Mononuclear cell (primary cell): ENCODE results near the gene PLEKHG5. TPM values are rescaled to one million over a fixed set of nuclear protein-coding genes. Genes with fewer than 3 reads are reported as not detected.
"Not testable (repeated sequence)": the region's sequence is repeated elsewhere in the genome, so short reads cannot be mapped to it uniquely, and the experiment has no call there.

Source experiments
- H3K27me3 ChIP-seq: 2 replicates; pipeline ENCODE4 v1.6.0; 2011; ENCODE audit warnings: low read length, control low read depth; ENCODE audit not compliant: insufficient read depth
- H3K4me1 ChIP-seq: 2 replicates; pipeline ENCODE4 v1.5.1; 2011; ENCODE audit warnings: mild to moderate bottlenecking, low read length, control low read depth; ENCODE audit not compliant: insufficient read depth
- H3K4me3 ChIP-seq: 2 replicates; pipeline ENCODE4 v1.5.1; 2011; ENCODE audit warnings: mild to moderate bottlenecking, low read length, moderate library complexity
- H3K9me3 ChIP-seq: 2 replicates; pipeline ENCODE4 v1.5.1; 2011; ENCODE audit warnings: low read depth, mild to moderate bottlenecking, control low read depth, low read length
- total RNA-seq: library from RNA; depleted of rRNA; stranded (reverse); fragments of >200 nt; gene quantifications from one replicate; pipeline ENCODE4 v1.2.3, GENCODE V29; 2012

The PLEKHG5 gene
- total RNA-seq, 1 donor = 2.1 TPM

DNA sequence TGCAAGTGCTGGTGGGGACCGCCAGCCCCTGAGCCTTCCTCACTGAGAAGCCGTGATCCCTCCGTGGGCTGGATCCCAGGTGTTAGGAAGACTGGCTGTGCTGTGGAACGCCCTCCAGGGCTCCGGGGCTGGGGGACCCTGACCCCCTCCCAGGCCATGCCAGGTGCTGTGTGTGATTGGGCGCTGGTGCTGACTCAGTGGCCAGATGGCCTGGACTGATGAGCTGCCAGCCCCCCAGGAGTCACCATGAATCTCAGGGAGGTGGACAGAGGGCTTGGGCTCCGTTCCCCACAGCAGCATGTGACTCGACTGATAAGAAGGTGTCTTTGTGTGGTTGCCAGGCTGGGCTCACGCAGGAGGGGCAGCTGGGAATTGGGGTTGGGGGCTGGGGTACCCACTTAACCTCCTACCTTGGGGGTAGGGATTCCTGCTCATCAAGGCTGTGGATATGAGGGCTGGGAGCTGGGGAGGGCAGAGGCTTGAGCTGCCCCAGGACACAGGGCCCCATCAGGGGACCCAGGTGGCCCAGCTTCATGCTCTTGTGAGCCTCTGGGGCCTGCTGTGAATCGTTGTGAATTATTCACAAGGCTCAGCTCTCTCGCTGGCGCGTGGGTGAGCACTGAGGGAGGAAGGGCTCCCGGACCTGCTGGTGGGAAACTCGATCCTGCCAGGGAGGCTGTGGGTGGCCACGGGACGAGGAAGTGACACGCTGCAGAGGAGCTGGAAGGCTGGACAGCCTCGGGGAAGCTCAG, 61.6 kb downstream of the PLEKHG5 start:
- not testable (repeated sequence) for H3K9me3 ChIP-seq, H3K4me3 ChIP-seq, H3K4me1 ChIP-seq
- peaks cover 12% of the 10 kb centered on the region for H3K27me3 ChIP-seq

DNA sequence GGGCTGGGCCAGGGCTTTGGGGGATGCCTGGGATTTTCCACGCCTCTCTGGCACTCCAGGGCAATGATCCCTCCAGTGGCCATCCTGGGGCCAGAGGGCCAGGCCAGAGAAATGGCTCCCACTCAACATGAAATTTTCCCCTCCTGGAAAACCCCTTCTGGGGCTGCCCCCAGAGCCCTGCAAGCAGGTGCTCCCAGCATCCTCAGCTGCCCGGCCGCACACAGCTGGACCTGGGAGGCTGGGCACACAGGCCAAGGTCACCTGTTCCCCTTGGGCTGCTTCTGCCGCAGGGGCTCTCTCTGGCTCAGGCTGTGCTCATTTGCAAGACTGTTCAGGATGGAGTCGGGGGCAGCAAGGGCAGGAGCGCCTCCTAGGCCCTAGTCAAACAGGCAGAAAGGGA, 63.0 kb downstream of the PLEKHG5 start:
- H3K9me3 ChIP-seq, H3K4me3 ChIP-seq, H3K4me1 ChIP-seq: not testable (repeated sequence)
- H3K27me3 ChIP-seq = peaks cover 22% of the 10 kb centered on the region

DNA sequence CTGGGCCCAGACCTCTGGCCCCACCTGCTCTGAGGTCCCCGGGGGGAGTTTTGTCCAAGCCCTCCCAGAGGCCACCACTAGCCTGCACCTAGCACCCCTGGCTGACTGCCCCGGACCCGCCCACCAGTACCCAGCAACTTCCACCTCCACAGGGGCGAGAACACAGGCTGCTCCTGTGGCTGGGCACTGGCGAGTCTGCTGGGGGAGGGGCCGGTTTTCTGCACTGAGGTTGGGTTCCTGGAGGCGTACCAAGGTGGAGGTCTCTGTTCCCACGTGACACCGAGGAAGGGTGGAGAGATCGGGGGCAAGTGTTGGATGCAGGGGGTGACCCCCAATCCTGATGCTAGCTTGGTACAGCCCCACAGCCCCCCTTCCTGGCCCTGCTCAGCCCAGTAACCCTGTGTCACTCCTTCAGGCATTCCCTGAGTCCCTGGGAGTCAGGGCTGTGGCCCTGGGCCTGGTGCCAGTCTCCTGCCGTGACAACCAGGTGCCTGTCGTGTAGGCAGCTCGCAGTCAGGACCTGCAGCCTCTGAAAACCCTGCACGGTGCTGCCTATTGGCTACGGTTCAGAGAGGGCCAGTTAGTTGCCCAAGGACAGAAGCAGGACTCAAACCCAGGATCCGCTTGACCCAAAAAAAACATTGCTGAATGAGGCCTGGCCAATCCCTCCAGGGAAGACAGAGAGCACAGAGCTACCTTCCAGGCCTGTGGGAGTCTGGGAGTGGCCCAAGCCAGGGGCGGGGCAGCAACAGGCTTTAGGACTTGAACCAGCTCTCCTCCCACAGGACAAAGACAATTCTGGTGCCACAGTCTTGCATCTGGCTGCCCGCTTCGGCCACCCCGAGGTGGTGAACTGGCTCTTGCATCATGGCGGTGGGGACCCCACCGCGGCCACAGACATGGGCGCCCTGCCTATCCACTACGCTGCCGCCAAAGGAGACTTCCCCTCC, 63.8 kb downstream of the PLEKHG5 start:
- peaks cover 29% of the 10 kb centered on the region for H3K27me3 ChIP-seq
- H3K9me3 ChIP-seq = no peaks in the 10 kb centered on the region
- H3K4me3 ChIP-seq = no peak overlapping the region
- H3K4me1 ChIP-seq = peaks cover 10% of the 10 kb centered on the region

DNA sequence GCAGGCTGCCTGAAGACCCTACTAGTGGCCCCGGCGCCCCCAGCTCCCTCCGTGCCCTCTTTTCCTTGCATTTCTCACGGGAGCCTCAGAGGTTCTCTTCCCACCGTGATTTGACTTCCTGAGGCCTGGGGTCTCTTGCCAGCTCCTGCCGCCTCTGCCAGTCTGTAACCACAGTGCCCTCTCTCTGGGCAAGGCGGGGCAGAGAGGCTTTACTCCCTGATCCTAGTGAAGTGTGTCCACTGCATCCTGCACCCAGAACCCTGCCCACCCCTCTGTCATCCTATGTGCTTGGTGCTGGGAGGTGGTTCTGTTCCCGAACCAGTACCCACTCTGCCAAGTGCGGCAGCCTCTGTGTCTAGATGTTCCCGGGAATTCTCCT, 64.5 kb downstream of the PLEKHG5 start:
- H3K9me3 ChIP-seq = no peaks in the 10 kb centered on the region
- no peak overlapping the region for H3K4me3 ChIP-seq
- H3K4me1 ChIP-seq = peaks cover 10% of the 10 kb centered on the region
- peaks cover 31% of the 10 kb centered on the region for H3K27me3 ChIP-seq

DNA sequence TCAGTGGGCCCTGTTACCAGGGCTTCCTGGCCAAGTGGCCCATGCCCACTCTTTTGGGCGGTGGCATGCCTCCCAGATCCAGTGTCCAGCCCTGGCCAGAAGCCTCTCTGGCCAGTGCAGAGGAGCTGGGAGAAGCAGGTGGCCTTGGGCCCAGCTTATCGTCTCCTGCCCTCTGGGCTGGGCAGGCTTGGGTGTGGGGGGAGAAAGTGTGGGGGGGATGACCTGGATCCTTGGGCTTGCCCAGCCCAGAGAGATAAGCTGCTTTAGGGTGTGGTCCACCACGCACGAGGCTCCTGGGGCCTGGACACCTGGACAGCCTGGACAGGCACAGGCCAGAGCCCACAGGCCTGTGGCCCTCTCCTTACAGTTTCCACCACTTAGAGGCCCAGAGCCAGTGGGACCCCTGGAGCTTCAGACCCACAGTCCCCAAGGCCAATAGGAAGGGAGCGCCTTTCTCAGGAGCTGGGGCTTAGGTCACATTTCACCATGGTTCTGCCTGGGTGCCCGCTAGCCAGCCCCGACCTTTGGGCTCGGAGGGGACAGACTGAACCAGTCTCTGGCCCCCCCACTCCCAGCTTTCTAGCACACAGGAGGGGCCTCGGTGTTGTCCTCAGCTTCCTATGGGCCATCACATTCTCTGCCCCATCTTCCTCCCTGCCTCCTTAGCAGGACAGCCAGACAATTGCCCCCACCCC, 65.0 kb downstream of the PLEKHG5 start:
- Histone ChIP-seq H3K9me3 (no peaks in the 10 kb centered on the region), H3K27me3 (peaks cover 33% of the 10 kb centered on the region), H3K4me3 (no peak overlapping the region), H3K4me1 (peaks cover 10% of the 10 kb centered on the region)

DNA sequence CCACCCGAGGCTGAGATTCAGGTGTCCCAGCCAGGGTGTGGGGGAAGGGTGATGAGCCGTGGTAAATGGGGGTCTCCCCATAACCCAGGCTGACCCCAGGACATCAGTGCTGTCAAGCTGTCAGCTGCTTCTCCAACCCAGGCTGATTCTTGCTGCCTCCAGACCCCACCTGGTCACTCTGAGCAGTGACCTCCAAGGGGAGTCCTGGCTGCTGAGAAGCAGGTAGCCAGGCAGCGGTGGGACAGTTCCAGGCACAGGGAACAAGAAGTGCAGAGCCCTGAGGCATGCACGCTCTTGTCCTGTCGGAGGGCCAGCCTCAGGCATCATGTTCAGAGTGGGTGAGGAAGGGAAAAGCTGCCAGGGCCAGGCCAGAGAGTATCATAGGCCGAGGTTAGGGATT, 65.8 kb downstream of the PLEKHG5 start:
- Histone ChIP-seq H3K9me3 (no peaks in the 10 kb centered on the region), H3K27me3 (peaks cover 41% of the 10 kb centered on the region), H3K4me1 (peaks cover 10% of the 10 kb centered on the region), H3K4me3 (no peak overlapping the region)

DNA sequence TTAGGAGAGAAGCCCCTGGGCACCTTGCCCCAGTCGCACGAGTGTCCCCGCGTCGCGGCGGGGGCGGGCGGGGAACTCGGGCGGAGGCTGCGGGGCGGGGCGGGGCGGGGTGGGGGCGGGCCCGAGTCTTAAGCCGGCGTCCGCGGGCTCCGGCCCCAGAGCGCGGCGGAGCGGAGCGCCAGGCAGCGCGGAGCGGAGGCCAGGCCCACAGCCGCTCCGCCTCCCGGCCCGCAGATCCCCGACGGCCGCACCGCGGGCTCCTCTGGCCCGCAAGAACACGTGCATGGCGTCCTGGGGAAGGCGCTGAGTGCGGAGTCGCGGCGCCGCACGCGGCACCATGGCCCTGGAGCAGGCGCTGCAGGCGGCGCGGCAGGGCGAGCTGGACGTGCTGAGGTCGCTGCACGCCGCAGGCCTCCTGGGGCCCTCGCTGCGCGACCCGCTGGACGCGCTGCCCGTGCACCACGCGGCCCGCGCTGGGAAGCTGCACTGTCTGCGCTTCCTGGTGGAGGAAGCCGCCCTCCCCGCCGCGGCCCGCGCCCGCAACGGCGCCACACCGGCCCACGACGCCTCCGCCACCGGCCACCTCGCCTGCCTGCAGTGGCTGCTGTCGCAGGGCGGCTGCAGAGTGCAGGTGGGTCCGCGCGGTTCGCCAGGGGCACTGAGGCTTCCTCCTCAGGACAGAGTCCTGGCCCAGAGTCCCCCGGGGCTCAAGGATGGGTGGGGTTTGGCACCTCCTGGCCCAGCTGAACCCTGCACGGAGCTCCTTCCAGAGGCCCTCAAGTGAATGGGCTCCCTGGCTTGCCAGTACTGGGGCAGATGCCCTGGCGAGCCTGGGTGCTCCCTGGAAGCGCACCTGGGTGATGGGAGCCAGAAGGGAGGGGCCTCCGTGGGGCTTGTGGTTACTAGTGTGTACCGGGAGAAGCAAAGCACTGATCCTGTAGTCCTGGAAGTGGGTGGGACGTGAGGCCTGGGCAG, 66.6 kb downstream of the PLEKHG5 start, which contains the start of gene ESPN:
ESPN (plus strand) TSS at position 158 of the 975 bp plus-strand sequence; CDS start at position 338, 180 bp downstream.
- Histone ChIP-seq H3K27me3 (peaks cover 48% of the 10 kb centered on the region), H3K4me3 (no peak within 1 kb of the TSS), H3K9me3 (no peaks in the 10 kb centered on the region), H3K4me1 (peaks cover 16% of the 10 kb centered on the region)

DNA sequence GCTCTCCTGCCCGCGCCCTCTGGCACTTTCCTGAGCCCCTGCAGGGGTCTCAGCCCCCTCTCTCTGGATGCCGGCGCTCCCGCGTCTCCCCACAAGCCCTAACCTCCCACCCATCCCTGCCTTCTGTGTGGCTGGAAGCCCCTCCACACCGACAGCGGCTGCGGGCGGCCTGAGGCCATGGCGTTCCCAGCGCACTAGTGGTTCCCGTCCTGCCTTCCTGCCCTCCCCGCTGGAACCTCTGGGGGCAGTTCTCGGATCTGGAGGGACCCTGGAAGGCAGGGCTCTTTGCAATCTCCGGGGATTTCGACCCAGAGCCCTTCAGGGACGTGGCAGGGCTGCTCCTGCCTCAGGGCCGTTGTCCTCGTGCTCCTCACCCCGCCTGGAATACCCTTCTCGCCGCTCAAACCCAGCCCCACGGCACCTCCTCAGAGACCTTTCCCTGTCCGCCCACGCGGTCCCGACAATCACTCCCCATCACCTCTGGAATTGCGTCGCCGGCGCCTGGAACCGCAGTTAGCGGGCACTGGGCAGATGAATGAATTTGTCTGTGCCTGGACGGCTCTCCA, 67.4 kb downstream of the PLEKHG5 start:
- Histone ChIP-seq H3K27me3 (peaks cover 48% of the 10 kb centered on the region), H3K4me3 (no peak overlapping the region)

DNA sequence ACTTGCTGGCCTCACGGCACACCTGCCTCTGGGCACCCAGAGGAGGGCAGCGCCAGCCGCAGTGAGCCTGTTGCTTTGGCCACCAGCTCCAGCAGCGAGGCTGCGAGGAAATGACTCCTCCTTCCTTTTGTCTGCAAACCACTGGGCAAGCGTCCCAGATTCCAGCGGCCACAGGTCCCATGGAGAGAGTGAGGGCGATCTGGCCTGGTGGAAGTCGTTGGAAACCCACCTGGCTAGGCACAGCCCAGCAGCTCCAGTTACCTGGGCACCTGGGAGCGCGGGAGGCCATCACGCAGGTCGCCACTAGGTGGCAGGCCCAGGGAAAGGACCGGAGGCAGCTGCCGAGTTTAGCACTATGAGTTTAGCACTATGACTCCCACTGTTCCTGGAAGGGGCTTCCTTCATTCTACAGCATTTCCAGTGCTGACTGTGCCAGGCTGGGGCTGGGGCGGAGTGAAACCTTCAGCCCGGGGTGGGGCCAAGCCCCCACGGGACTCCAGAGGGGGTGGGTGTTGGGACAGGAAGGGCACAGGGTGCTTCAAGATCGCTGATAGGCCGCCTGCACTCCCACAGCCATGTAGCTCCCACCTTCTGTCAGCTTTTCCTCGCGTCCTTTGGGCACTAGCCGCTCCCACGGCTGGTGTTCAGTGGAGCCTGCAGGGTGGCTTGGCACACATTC, 68.0 kb downstream of the PLEKHG5 start:
- no peaks in the 10 kb centered on the region for H3K9me3 ChIP-seq
- H3K4me1 ChIP-seq = peaks cover 16% of the 10 kb centered on the region
- peaks cover 50% of the 10 kb centered on the region for H3K27me3 ChIP-seq
- H3K4me3 ChIP-seq = no peak overlapping the region

More for the DNA sequence above, 67.4 kb downstream of the PLEKHG5 start:
- no peaks in the 10 kb centered on the region for H3K9me3 ChIP-seq
- H3K4me1 ChIP-seq = peaks cover 16% of the 10 kb centered on the region

DNA sequence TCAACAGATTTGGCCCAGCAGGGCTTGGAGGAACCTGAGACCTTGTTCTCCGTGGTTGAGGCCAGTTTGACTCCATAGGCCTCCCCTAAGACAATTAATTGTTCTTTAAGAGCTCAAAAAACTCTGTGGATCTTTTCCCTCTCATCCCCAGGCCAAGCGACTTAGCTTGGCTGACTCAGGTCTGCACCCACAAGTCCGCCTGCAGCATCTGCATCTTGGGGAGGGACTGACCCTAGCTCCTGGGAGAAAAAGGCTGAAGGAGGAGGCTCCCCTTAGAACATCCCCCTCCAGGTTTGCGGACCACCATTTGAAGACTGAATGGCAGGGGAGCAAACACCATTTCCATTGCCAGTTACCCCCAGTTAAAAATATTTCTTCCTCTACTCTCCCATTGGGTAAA, 70.2 kb downstream of the PLEKHG5 start:
- peaks cover 67% of the 10 kb centered on the region for H3K27me3 ChIP-seq
- H3K9me3 ChIP-seq = no peaks in the 10 kb centered on the region
- H3K4me3 ChIP-seq = no peak overlapping the region
- H3K4me1 ChIP-seq = peaks cover 16% of the 10 kb centered on the region

DNA sequence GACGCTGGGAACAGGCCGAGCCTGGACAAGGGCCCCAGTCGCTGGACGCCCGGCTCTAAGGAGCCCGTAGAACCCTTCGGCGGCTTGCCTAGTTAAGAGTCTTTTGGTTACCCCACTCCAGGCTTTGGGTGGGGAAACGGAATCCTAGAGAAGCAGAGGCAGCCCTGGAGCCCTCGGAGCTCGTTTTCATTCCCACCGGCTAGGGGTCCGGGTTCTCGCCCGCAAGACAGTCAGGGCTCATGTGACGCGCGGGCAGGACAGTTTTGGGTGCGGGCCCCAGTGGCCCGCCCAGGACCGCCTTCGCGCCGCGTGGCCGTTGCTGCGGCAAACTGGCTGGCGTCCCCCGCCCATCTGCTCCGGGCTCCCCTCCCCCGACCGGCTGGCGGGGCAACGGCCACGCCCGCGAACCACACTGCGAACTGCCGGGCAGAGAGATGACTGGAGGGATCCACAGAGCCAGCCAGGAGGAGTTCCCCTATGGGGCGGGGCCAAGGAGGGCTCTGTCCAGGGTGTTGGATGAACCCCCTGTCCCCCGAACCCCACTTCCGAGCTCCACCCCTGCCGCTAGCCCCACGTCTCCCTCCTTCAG, 70.9 kb downstream of the PLEKHG5 start:
- Histone ChIP-seq H3K4me1 (peaks cover 16% of the 10 kb centered on the region), H3K4me3 (no peak overlapping the region), H3K27me3 (peaks cover 61% of the 10 kb centered on the region), H3K9me3 (no peaks in the 10 kb centered on the region)

DNA sequence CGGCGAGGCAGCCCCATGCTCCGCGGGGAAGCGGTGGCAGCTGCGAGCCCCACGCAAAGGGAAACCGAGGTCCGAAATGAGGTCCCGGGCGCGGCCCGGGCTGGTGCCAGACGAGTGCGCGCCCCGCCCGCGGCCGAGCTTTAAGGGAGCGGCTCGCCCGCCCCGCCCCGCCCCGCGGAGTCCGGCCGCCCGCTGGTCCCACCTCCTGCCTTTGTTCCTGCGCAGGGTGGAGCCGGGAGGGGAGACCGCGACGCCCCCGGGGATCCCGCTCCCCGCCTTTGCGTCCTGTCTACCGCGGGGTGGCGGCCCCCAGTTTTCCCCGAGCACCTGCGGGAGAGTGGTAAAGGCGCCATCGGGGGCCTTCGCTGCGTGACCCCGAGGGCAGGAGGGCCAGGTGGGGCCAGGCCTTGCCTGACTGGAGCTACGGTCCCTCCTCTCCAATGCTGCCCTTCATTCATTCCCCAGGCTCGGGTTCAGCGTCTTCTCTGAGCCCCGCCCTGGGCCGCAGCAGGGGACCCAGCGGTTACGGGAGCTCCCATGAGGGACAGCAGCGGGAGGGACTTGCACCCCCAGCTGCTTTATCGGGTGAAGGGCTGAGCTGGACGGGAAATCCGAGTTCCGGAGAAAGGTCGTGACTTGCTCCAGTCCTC, 71.5 kb downstream of the PLEKHG5 start, which contains the start of gene HES2:
HES2 (minus strand) TSS at position 116 of the 650 bp plus-strand sequence; CDS start at position 17, 99 bp downstream.
- Histone ChIP-seq H3K27me3 (peaks cover 59% of the 10 kb centered on the region), H3K9me3 (no peaks in the 10 kb centered on the region), H3K4me1 (peaks cover 16% of the 10 kb centered on the region), H3K4me3 (no peak within 1 kb of the TSS)
